GM12873 (cell line): ENCODE results near the gene TP73.

ENCODE experiments used
- CTCF ChIP-seq: IDR thresholded peaks from 2 replicates; pipeline ENCODE4 v1.5.1; 2012; ENCODE audit warnings: low read depth, mild to moderate bottlenecking, moderate library complexity, low read length, control low read depth; ENCODE audit not compliant: insufficient read depth; ENCODE audit errors: missing control alignments

TP73 gene

GRCh38 chr1:3660704-3661103 is 8.4 kb downstream of the TP73 start:
- TF ChIP-seq CTCF: no peak

- TF ChIP-seq CTCF: no peak
These were observed 9.3 kb downstream of the TP73 start for GRCh38 chr1:3661631-3662030.

- TF ChIP-seq CTCF: no peak
These were observed 9.9 kb downstream of the TP73 start for GRCh38 chr1:3662080-3662671.

- TF ChIP-seq CTCF: no peak
These were observed 11.8 kb downstream of the TP73 start for GRCh38 chr1:3663999-3664699.

- TF ChIP-seq CTCF: no peak
These were observed 12.5 kb downstream of the TP73 start for GRCh38 chr1:3664700-3665375.

- no peak for TF ChIP-seq CTCF
These were observed 15.8 kb downstream of the TP73 start for GRCh38 chr1:3668148-3668547.

- TF ChIP-seq CTCF: no peak
These were observed 16.4 kb downstream of the TP73 start for GRCh38 chr1:3668585-3669300.
